ENCODE data around the gene PRKAG2. TPM values are rescaled to one million over a fixed set of nuclear protein-coding genes. Genes with fewer than 3 reads are reported as not detected.

Gene PRKAG2
- total RNA-seq, 1 donor from 2014 or later, result 18.5 TPM

- Mint-ChIP-seq H3K27ac (no peak overlapping the region), H3K27me3 (ENCODE audit: insufficient read depth) (no peaks in the 10 kb centered on the region), H3K4me3 (no peak overlapping the region), H3K9me3 (no peaks in the 10 kb centered on the region), H3K36me3 (ENCODE audit: low read depth) (peaks cover 17% of the 10 kb centered on the region), H3K4me1 (ENCODE audit: low read depth) (peaks cover 62% of the 10 kb centered on the region)
- intact Hi-C loops (cut with micrococcal nuclease), result loop anchor here (5.0 kb wide), 1 partner anchor 267 kb away; the partner anchor contains the start of gene SMARCD3
- DNase-seq (ENCODE audit: low spot score), result no peak
Measured at GRCh38 chr7:151514461-151515275, 362.2 kb downstream of the PRKAG2 start.

DNA sequence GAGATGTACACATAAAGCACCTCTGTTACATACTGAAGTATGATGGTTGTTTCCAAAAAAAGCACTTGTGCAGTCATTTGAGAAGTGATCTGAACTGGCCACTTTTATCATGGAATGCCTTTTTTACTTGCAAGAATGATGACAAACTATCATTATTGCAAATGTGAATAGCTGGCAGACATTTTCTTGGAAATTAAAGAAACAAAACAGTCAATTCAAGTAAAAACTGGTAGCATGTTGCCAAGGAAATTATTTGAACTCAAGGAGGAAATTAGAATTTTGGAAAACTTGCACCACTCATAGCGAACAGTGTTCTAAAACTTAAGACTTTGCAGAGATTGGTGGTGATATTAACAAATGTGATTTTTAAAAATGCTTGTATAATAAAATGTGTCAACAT lies 363.8 kb downstream of the PRKAG2 start:
- H3K27ac Mint-ChIP-seq, result no peak overlapping the region
- no peak overlapping the region for H3K4me3 Mint-ChIP-seq
- no peaks in the 10 kb centered on the region for H3K27me3 Mint-ChIP-seq (ENCODE audit: insufficient read depth)
- peaks cover 66% of the 10 kb centered on the region for H3K4me1 Mint-ChIP-seq (ENCODE audit: low read depth)
- H3K36me3 Mint-ChIP-seq (ENCODE audit: low read depth), result peaks cover 17% of the 10 kb centered on the region
- intact Hi-C loops (cut with micrococcal nuclease), result no loop called here
- H3K9me3 Mint-ChIP-seq, result no peaks in the 10 kb centered on the region
- no peak for DNase-seq (ENCODE audit: low spot score)

DNA sequence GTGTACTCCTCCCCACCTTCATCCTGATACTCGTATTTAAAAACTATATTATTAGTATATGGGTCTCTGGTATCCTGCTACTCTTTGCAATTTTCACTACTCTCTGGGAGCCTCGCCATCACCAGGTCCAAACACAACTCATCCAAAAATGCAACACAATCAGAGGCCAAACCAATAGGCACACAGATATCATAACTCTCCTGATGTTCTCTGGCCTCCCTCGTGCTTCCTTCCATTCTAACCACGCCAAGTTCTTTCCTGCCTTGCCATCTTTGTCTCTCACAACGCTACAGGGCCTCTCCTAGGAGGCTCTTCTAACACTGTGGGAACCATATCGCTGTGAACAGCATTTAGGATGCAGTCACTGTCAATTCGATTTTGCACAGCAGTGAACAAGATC lies 364.6 kb downstream of the PRKAG2 start:
- intact Hi-C loops (cut with micrococcal nuclease), result no loop called here
- no peak for DNase-seq (ENCODE audit: low spot score)
- H3K9me3 Mint-ChIP-seq, result no peaks in the 10 kb centered on the region
- H3K27ac Mint-ChIP-seq, result no peak overlapping the region
- no peak overlapping the region for H3K4me3 Mint-ChIP-seq
- H3K27me3 Mint-ChIP-seq (ENCODE audit: insufficient read depth), result no peaks in the 10 kb centered on the region
- H3K36me3 Mint-ChIP-seq (ENCODE audit: low read depth), result peaks cover 15% of the 10 kb centered on the region
- peaks cover 63% of the 10 kb centered on the region for H3K4me1 Mint-ChIP-seq (ENCODE audit: low read depth)

DNA sequence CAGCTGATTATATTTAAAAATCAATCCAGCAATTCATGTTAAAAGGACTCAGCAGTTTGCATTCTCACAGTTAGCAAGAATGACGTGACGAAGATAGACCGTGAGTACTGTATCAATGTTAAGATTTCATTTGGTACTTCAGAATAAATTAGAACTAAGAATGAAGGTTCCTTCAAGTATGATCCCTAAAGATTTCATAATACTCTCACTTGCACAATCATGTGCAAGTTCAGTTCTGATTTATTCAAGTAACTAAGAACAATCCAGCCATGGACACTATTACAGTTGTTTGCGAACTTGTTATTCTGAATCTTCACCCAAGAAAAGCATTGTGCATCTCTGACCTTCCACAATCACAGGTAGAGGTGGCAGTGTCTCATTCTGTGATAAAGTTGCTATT lies 365.0 kb downstream of the PRKAG2 start:
- Mint-ChIP-seq H3K27me3 (ENCODE audit: insufficient read depth) (no peaks in the 10 kb centered on the region), H3K9me3 (no peaks in the 10 kb centered on the region), H3K4me3 (no peak overlapping the region), H3K36me3 (ENCODE audit: low read depth) (peaks cover 15% of the 10 kb centered on the region), H3K27ac (no peak overlapping the region), H3K4me1 (ENCODE audit: low read depth) (peaks cover 63% of the 10 kb centered on the region)
- intact Hi-C loops (cut with micrococcal nuclease), result no loop called here
- no peak for DNase-seq (ENCODE audit: low spot score)

DNA sequence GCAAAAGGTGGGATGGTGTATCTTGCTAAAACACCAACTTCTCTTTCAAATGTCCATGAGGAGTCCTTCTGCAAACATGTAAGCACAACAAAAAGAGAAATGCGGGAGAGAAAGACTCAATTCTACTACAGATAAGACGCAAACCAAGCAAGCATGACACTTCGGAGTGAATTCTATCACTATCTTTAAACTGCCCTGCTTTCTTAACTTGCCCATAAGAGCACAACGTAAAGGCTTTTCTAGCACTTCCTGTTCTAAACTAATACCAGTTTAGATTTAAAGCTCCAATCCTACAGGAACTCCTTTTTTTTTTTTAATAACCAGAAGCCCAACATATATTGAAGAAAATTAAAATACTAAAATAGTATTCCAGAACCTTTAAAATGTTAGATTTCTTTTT lies 365.6 kb downstream of the PRKAG2 start:
- H3K27ac Mint-ChIP-seq, result no peak overlapping the region
- peaks cover 15% of the 10 kb centered on the region for H3K36me3 Mint-ChIP-seq (ENCODE audit: low read depth)
- intact Hi-C loops (cut with micrococcal nuclease), result no loop called here
- H3K9me3 Mint-ChIP-seq, result no peaks in the 10 kb centered on the region
- no peaks in the 10 kb centered on the region for H3K27me3 Mint-ChIP-seq (ENCODE audit: insufficient read depth)
- DNase-seq (ENCODE audit: low spot score), result no peak
- no peak overlapping the region for H3K4me3 Mint-ChIP-seq
- H3K4me1 Mint-ChIP-seq (ENCODE audit: low read depth), result peaks cover 62% of the 10 kb centered on the region

GRCh38 chr7:151509670-151510333 lies 367.1 kb downstream of the PRKAG2 start:
- no peak for DNase-seq (ENCODE audit: low spot score)
- Mint-ChIP-seq H3K27me3 (ENCODE audit: insufficient read depth) (no peaks in the 10 kb centered on the region), H3K27ac (no peak overlapping the region), H3K4me3 (no peak overlapping the region), H3K36me3 (ENCODE audit: low read depth) (peaks cover 10% of the 10 kb centered on the region), H3K4me1 (ENCODE audit: low read depth) (peaks cover 60% of the 10 kb centered on the region), H3K9me3 (no peaks in the 10 kb centered on the region)
- intact Hi-C loops (cut with micrococcal nuclease), result no loop called here

- H3K9me3 Mint-ChIP-seq, result no peaks in the 10 kb centered on the region
- H3K36me3 Mint-ChIP-seq (ENCODE audit: low read depth), result peaks cover 5% of the 10 kb centered on the region
- H3K4me1 Mint-ChIP-seq (ENCODE audit: low read depth), result peaks cover 56% of the 10 kb centered on the region
- H3K4me3 Mint-ChIP-seq, result no peak overlapping the region
- no peak overlapping the region for H3K27ac Mint-ChIP-seq
- DNase-seq (ENCODE audit: low spot score), result no peak
- no peaks in the 10 kb centered on the region for H3K27me3 Mint-ChIP-seq (ENCODE audit: insufficient read depth)
- intact Hi-C loops (cut with micrococcal nuclease), result no loop called here
Measured at GRCh38 chr7:151508991-151509390, 367.9 kb downstream of the PRKAG2 start.

DNA sequence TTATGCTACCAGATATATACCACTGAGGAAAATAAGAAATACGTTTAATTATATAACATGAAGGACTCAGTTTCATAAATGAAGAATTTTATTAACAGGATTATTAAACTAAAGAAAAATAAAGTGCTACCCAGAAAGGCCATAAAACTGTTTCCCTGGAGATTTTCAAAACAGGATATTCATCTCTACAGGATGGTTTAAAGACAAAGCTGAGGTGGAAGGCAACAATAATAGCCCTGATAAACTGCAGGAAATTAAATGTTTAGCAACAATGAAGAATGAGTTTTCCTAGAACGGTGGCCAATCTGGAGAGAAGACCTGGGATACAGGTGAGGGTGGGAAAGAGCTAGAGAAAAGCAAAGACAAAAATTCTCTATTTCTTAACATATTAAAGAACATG lies 369.1 kb downstream of the PRKAG2 start:
- Mint-ChIP-seq H3K27ac (no peak overlapping the region), H3K9me3 (no peaks in the 10 kb centered on the region), H3K27me3 (ENCODE audit: insufficient read depth) (no peaks in the 10 kb centered on the region), H3K4me1 (ENCODE audit: low read depth) (peaks cover 45% of the 10 kb centered on the region), H3K4me3 (no peak overlapping the region), H3K36me3 (ENCODE audit: low read depth) (peaks cover 2% of the 10 kb centered on the region)
- intact Hi-C loops (cut with micrococcal nuclease), result no loop called here
- DNase-seq (ENCODE audit: low spot score), result no peak

DNA sequence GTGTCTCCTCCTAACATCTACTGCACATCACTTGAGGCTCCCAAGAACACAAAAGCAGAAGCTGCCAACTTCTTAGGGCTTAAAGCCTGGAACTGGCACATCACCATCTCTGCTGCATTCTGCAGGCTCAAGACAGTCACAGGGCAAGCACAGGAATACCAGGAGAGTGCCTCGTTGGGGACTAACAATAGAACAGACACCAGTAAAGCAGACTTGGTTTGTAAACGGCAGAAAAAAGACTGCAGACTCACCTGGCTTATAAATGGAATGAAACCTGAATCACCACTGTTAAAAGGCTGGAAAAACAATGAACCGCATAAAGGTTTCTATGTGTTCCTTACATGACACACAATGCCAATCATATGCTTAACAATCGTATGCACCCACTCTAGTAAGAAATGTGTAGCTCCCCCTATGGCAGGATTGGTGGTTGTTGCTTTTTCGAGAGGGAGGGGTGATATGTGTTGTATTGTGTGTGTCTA lies 370.0 kb downstream of the PRKAG2 start:
- intact Hi-C loops (cut with micrococcal nuclease), result no loop called here
- Mint-ChIP-seq H3K27me3 (ENCODE audit: insufficient read depth) (no peaks in the 10 kb centered on the region), H3K4me1 (ENCODE audit: low read depth) (peaks cover 40% of the 10 kb centered on the region), H3K36me3 (ENCODE audit: low read depth) (peaks cover 2% of the 10 kb centered on the region), H3K4me3 (no peak overlapping the region), H3K27ac (no peak overlapping the region), H3K9me3 (no peaks in the 10 kb centered on the region)
- DNase-seq (ENCODE audit: low spot score), result no peak

Other genes starting within 250 kb of the PRKAG2 start
- not detected in 2 replicates for gene GALNTL5, start 79.3 kb upstream of the PRKAG2 start, total RNA-seq
- 20.5 and 21.2 TPM in 2 replicates for gene GALNT11, start 148.6 kb upstream of the PRKAG2 start, total RNA-seq